Measurements from ENCODE around the gene HELQ.

DNA sequence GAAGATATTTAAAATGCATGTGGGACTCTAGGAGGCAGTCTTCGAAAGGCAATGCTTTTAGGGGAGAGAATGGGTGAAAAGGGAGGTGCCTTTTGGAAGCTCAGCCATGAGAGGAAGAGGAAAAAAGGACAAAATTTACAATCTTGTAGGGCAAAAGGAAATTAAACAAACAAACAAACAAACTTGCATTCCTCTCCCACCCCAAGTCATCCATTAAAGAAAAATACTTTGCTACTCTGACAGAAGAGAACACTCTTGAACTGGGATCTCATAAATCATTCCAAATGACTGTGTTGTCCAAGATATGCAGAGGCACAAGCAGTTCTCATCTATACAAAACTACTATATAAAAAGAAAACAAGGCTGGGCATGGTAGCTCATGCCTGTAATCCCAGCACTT lies 46.7 kb downstream of the HELQ start:
- TF ChIP-seq CTCF (IDR thresholded peaks at IDR 0.05; ENCODE audit: poor library complexity) (no peak), EZH2phosphoT487 (IDR thresholded peaks at IDR 0.05; ENCODE audit: low read depth, severe bottlenecking, unreplicated experiment) (no peak)
